ENCODE results near the gene TTC39B.

Gene TTC39B

GRCh38 chr9:15300218-15300617, 6.8 kb downstream of the TTC39B start:
- DNase-seq (ENCODE audit: low read depth): no peak

GRCh38 chr9:15299374-15299939, 7.6 kb downstream of the TTC39B start:
- DNase-seq (ENCODE audit: low read depth): peak; percentile 16

GRCh38 chr9:15298362-15298761, 8.7 kb downstream of the TTC39B start:
- DNase-seq (ENCODE audit: low read depth): no peak

GRCh38 chr9:15295761-15296405, 11.1 kb downstream of the TTC39B start:
- no peak for DNase-seq (ENCODE audit: low read depth)

- no peak for DNase-seq (ENCODE audit: low read depth)
These were observed 12.4 kb downstream of the TTC39B start for GRCh38 chr9:15294604-15295003.

- DNase-seq (ENCODE audit: low read depth): peak; percentile 30
These were observed 13.2 kb downstream of the TTC39B start for GRCh38 chr9:15293804-15294316.

- no peak for DNase-seq (ENCODE audit: low read depth)
These were observed 13.9 kb downstream of the TTC39B start for GRCh38 chr9:15293084-15293483.

- no peak for DNase-seq (ENCODE audit: low read depth)
These were observed 17.4 kb downstream of the TTC39B start for GRCh38 chr9:15289603-15290002.

- DNase-seq (ENCODE audit: low read depth): no peak
These were observed 19.7 kb downstream of the TTC39B start for GRCh38 chr9:15287309-15287708.

GRCh38 chr9:15286161-15286821, 20.7 kb downstream of the TTC39B start:
- DNase-seq (ENCODE audit: low read depth): no peak

GRCh38 chr9:15282567-15283285, 24.3 kb downstream of the TTC39B start:
- DNase-seq (ENCODE audit: low read depth): no peak

GRCh38 chr9:15280647-15281046, 26.4 kb downstream of the TTC39B start:
- DNase-seq (ENCODE audit: low read depth): no peak

- DNase-seq (ENCODE audit: low read depth): no peak
These were observed 28.2 kb downstream of the TTC39B start for GRCh38 chr9:15278839-15279238.

GRCh38 chr9:15278091-15278687, 28.8 kb downstream of the TTC39B start:
- no peak for DNase-seq (ENCODE audit: low read depth)

- no peak for DNase-seq (ENCODE audit: low read depth)
These were observed 29.5 kb downstream of the TTC39B start for GRCh38 chr9:15277400-15278090.

- no peak for DNase-seq (ENCODE audit: low read depth)
These were observed 30.6 kb downstream of the TTC39B start for GRCh38 chr9:15276328-15276938.

GRCh38 chr9:15274425-15274824, 32.6 kb downstream of the TTC39B start:
- DNase-seq (ENCODE audit: low read depth): no peak

- no peak for DNase-seq (ENCODE audit: low read depth)
These were observed 34.6 kb downstream of the TTC39B start for GRCh38 chr9:15272377-15272928.

- no peak for DNase-seq (ENCODE audit: low read depth)
These were observed 35.6 kb downstream of the TTC39B start for GRCh38 chr9:15271403-15271802.

GRCh38 chr9:15268782-15269181, 38.2 kb downstream of the TTC39B start:
- DNase-seq (ENCODE audit: low read depth): no peak

- no peak for DNase-seq (ENCODE audit: low read depth)
These were observed 38.7 kb downstream of the TTC39B start for GRCh38 chr9:15268317-15268716.
